Chondrocyte (in vitro differentiated cells): ENCODE results near the gene GLIPR1L2. TPM values are rescaled to one million over a fixed set of nuclear protein-coding genes. Genes with fewer than 3 reads are reported as not detected.

ENCODE experiments used
- DNase-seq: peaks from one replicate; pipeline ENCODE4 v3.0.0; 2021; ENCODE audit warnings: mixed read lengths, low spot score
- H3K27ac Mint-ChIP-seq: one replicate; pipeline ENCODE4 v1.8.0; 2021; ENCODE audit warnings: mild to moderate bottlenecking, moderate library complexity, mixed read lengths; ENCODE audit not compliant: unreplicated experiment
- H3K27me3 Mint-ChIP-seq: 2 replicates; pipeline ENCODE4 v1.8.0; 2021; ENCODE audit warnings: low read depth, mixed read lengths
- H3K36me3 Mint-ChIP-seq: 2 replicates; pipeline ENCODE4 v1.8.0; 2021; ENCODE audit warnings: low read depth, mixed read lengths
- H3K4me1 Mint-ChIP-seq: 2 replicates; pipeline ENCODE4 v1.8.0; 2021; ENCODE audit warnings: low read depth, mild to moderate bottlenecking, mixed read lengths
- H3K4me3 Mint-ChIP-seq: one replicate; pipeline ENCODE4 v1.8.0; 2021; ENCODE audit warnings: mild to moderate bottlenecking, moderate library complexity, mixed read lengths; ENCODE audit not compliant: unreplicated experiment
- H3K9me3 Mint-ChIP-seq: 2 replicates; pipeline ENCODE4 v1.8.0; 2021; ENCODE audit warnings: low read depth, mixed read lengths
- CTCF ChIP-seq: fragments of 200-600 bp; sonication (generic); IDR thresholded peaks from 2 replicates; pipeline ENCODE4 v1.5.0; 2021; ENCODE audit warnings: antibody characterized with exemption, mild to moderate bottlenecking, moderate library complexity
- total RNA-seq: library from RNA; stranded (reverse); gene quantifications from 3 replicates; pipeline ENCODE4 v1.2.1, GENCODE V29; 2021

The GLIPR1L2 gene
- total RNA-seq, 1 donor from 2014 or later = 0.65 TPM

GRCh38 chr12:75427491-75427890, 36.6 kb downstream of the GLIPR1L2 start:
- peaks cover 19% of the 10 kb centered on the region for H3K4me1 Mint-ChIP-seq

GRCh38 chr12:75428767-75429166, 37.9 kb downstream of the GLIPR1L2 start:
- H3K9me3 Mint-ChIP-seq = peaks cover 28% of the 10 kb centered on the region
- TF ChIP-seq CTCF = no peak

More at GRCh38 chr12:75427491-75427890, 36.6 kb downstream of the GLIPR1L2 start:
- no peak for TF ChIP-seq CTCF
- Mint-ChIP-seq H3K4me3 (no peak overlapping the region), H3K27me3 (no peaks in the 10 kb centered on the region), H3K27ac (no peak overlapping the region), H3K36me3 (peaks cover 5% of the 10 kb centered on the region), H3K9me3 (peaks cover 25% of the 10 kb centered on the region)
- DNase-seq = no peak

GRCh38 chr12:75432924-75433323, 42.0 kb downstream of the GLIPR1L2 start:
- H3K9me3 Mint-ChIP-seq = peaks cover 40% of the 10 kb centered on the region
- TF ChIP-seq CTCF = no peak
- DNase-seq = no peak

More at GRCh38 chr12:75428767-75429166, 37.9 kb downstream of the GLIPR1L2 start:
- Mint-ChIP-seq H3K4me1 (peaks cover 22% of the 10 kb centered on the region), H3K27ac (no peak overlapping the region), H3K27me3 (no peaks in the 10 kb centered on the region), H3K36me3 (peaks cover 5% of the 10 kb centered on the region), H3K4me3 (no peak overlapping the region)
- DNase-seq = no peak

GRCh38 chr12:75437564-75437963, 46.7 kb downstream of the GLIPR1L2 start:
- no peak overlapping the region for H3K4me3 Mint-ChIP-seq
- H3K27ac Mint-ChIP-seq = no peak overlapping the region
- peaks cover 5% of the 10 kb centered on the region for H3K36me3 Mint-ChIP-seq
- H3K9me3 Mint-ChIP-seq = peaks cover 37% of the 10 kb centered on the region
- peak; percentile 34 for TF ChIP-seq CTCF
- H3K27me3 Mint-ChIP-seq = no peaks in the 10 kb centered on the region
- DNase-seq = no peak
- H3K4me1 Mint-ChIP-seq = peaks cover 6% of the 10 kb centered on the region

More at GRCh38 chr12:75432924-75433323, 42.0 kb downstream of the GLIPR1L2 start:
- Mint-ChIP-seq H3K4me1 (peaks cover 22% of the 10 kb centered on the region), H3K4me3 (no peak overlapping the region), H3K27me3 (no peaks in the 10 kb centered on the region), H3K36me3 (peaks cover 2% of the 10 kb centered on the region), H3K27ac (peak overlapping the region; percentile 81)

- no peaks in the 10 kb centered on the region for H3K27me3 Mint-ChIP-seq
- no peak for TF ChIP-seq CTCF
- H3K9me3 Mint-ChIP-seq = peaks cover 37% of the 10 kb centered on the region
- H3K4me3 Mint-ChIP-seq = no peak overlapping the region
- H3K36me3 Mint-ChIP-seq = peaks cover 5% of the 10 kb centered on the region
- H3K27ac Mint-ChIP-seq = no peak overlapping the region
- H3K4me1 Mint-ChIP-seq = peaks cover 2% of the 10 kb centered on the region
- DNase-seq = no peak
Measured at GRCh38 chr12:75438059-75438754, 47.3 kb downstream of the GLIPR1L2 start.
